Muscle layer of duodenum (tissue), 2 donors: ENCODE results near the gene HIPK2.
A peak's percentile ranks its signal among the peaks of the same experiment; 100 is the strongest.

Experiments
- H3K27ac ChIP-seq: one replicate; pipeline ENCODE4 v1.7.0; 2013; ENCODE audit warnings: mild to moderate bottlenecking, low read length
- H3K27me3 ChIP-seq: one replicate; pipeline ENCODE4 v1.7.0; 2013; ENCODE audit warnings: low read depth, mild to moderate bottlenecking, control low read depth, low read length
- H3K36me3 ChIP-seq, 2 donors: one replicate each; pipeline ENCODE4 v1.7.0; 2013; ENCODE audit warnings: low read length in 2 of 2, control low read depth in 1 of 2, mild to moderate bottlenecking in 1 of 2; ENCODE audit not compliant: insufficient read depth in 2 of 2, control insufficient read depth in 1 of 2
- H3K4me1 ChIP-seq, 2 donors: one replicate each; pipeline ENCODE4 v1.7.0; 2013; ENCODE audit warnings: low read length in 2 of 2, mild to moderate bottlenecking in 2 of 2, control low read depth in 1 of 2, moderate library complexity in 1 of 2; ENCODE audit not compliant: insufficient read depth in 2 of 2, control insufficient read depth in 1 of 2
- H3K4me3 ChIP-seq, 2 donors: one replicate each; pipeline ENCODE4 v1.7.0; 2013; ENCODE audit warnings: low read length in 2 of 2, low read depth in 1 of 2, mild to moderate bottlenecking in 1 of 2
- H3K9me3 ChIP-seq, 2 donors: one replicate each; pipeline ENCODE4 v1.7.0; 2013; ENCODE audit warnings: low read length in 2 of 2, control low read depth in 1 of 2, mild to moderate bottlenecking in 1 of 2; ENCODE audit not compliant: control insufficient read depth in 1 of 2
- donor health status: healthy.

HIPK2 gene

GRCh38 chr7:139654276-139655181 is 123.3 kb downstream of the HIPK2 start:
- no peak overlapping the region for H3K27ac ChIP-seq
- H3K9me3 ChIP-seq: no peaks in the 10 kb centered on the region
- H3K36me3 ChIP-seq: no peaks in the 10 kb centered on the region
- no peaks in the 10 kb centered on the region for H3K27me3 ChIP-seq
- peaks cover 6 to 7% of the 10 kb centered on the region in 2 donors for H3K4me1 ChIP-seq
- no peak overlapping the region for H3K4me3 ChIP-seq

GRCh38 chr7:139651914-139652313 is 125.9 kb downstream of the HIPK2 start:
- H3K4me1 ChIP-seq: peaks cover 4 to 11% of the 10 kb centered on the region in 2 donors
- no peaks in the 10 kb centered on the region for H3K9me3 ChIP-seq
- H3K27ac ChIP-seq: no peak overlapping the region
- H3K36me3 ChIP-seq: no peaks in the 10 kb centered on the region
- H3K27me3 ChIP-seq: no peaks in the 10 kb centered on the region
- no peak overlapping the region for H3K4me3 ChIP-seq

DNA sequence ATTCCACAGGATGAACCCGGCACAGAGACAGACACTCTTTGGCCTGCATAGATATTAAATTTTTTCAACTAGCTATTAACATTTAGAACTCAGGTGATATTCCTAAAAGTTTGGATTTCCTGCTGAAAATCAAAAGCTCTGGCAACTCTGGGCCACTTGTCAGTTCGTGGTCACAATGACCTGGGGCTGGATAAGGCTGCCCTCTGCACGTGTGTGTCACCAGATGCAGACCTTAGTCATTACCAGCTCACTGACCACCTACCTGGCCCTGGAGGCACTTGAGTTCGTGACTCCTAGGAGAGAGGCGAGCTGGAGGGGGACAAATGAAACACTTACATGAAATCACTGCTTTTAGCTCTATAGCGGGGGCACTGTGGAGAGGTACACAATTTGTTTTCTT is 126.5 kb downstream of the HIPK2 start:
- Histone ChIP-seq H3K4me3 (no peak overlapping the region), H3K9me3 (no peaks in the 10 kb centered on the region), H3K36me3 (no peaks in the 10 kb centered on the region), H3K4me1 (peaks cover 9 to 11% of the 10 kb centered on the region in 2 donors), H3K27me3 (no peaks in the 10 kb centered on the region), H3K27ac (no peak overlapping the region)

- Histone ChIP-seq H3K27me3 (no peaks in the 10 kb centered on the region), H3K4me1 (peaks cover 11 to 13% of the 10 kb centered on the region in 2 donors), H3K36me3 (no peaks in the 10 kb centered on the region), H3K9me3 (no peaks in the 10 kb centered on the region), H3K27ac (no peak overlapping the region), H3K4me3 (no peak overlapping the region)
Observed at GRCh38 chr7:139650429-139651100, 127.2 kb downstream of the HIPK2 start.

GRCh38 chr7:139648941-139649425 is 128.8 kb downstream of the HIPK2 start:
- H3K27me3 ChIP-seq: no peaks in the 10 kb centered on the region
- H3K4me1 ChIP-seq: peaks cover 11 to 13% of the 10 kb centered on the region in 2 donors
- peak overlapping the region; percentile 25 for H3K27ac ChIP-seq
- peaks cover 0 to 7% of the 10 kb centered on the region in 2 donors for H3K36me3 ChIP-seq
- H3K4me3 ChIP-seq: no peak overlapping the region
- no peaks in the 10 kb centered on the region for H3K9me3 ChIP-seq

DNA sequence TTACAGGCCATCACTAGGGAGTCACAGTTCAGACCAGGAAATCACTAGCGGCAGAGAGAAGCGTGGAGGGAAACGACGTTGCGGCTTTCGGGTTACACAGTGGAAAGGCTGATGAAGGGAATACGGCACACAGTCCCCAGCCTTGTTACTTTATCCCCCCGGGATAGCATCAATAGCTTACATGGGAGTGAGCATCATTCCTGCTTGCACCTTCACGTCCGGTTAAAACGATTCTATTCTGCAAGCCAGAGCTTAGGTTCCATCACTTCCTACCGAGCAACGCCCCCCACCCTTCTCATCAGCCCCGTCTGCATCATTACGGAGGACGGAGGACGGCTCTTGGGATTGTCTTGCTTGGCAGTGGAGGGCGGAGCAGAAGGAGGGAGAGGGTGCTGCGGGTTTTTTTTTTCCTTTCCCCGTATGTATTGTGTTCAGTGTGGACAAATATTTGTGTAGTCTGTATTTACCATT is 129.4 kb downstream of the HIPK2 start:
- peaks cover 0 to 7% of the 10 kb centered on the region in 2 donors for H3K36me3 ChIP-seq
- no peak overlapping the region for H3K4me3 ChIP-seq
- no peaks in the 10 kb centered on the region for H3K27me3 ChIP-seq
- no peaks in the 10 kb centered on the region for H3K9me3 ChIP-seq
- peak overlapping the region; percentile 53 for H3K27ac ChIP-seq
- peaks cover 11 to 13% of the 10 kb centered on the region in 2 donors for H3K4me1 ChIP-seq

DNA sequence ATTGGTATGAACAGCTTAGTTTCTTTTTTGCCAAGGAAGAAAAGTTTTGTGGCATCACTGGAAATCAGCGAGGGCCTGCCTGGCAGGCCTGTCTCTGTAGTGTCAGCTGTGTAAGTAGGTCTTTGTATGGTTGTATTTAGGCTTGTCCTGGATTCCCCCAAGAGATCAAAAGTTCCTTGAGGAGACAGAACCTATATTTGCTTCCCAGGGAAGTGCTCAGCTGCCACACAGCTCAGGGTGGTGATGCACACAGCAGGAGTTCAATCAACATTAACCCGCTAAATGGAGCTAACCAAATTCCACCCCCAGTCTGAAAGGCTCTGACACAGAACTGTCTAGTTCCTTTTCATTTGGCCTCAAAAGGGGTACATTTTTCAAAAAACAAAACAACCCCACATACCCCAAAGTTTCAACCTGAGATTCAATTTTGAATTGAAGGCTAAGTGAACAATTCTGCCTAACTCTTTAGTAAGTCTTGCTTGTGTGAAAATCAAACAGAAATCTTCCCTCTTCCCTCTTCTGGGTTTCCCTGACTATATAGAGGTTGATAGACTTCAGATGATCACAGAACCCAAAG is 129.9 kb downstream of the HIPK2 start:
- Histone ChIP-seq H3K27me3 (no peaks in the 10 kb centered on the region), H3K4me3 (no peak overlapping the region), H3K4me1 (peaks cover 11 to 13% of the 10 kb centered on the region in 2 donors), H3K27ac (no peak overlapping the region), H3K9me3 (no peaks in the 10 kb centered on the region), H3K36me3 (peaks cover 0 to 7% of the 10 kb centered on the region in 2 donors)

DNA sequence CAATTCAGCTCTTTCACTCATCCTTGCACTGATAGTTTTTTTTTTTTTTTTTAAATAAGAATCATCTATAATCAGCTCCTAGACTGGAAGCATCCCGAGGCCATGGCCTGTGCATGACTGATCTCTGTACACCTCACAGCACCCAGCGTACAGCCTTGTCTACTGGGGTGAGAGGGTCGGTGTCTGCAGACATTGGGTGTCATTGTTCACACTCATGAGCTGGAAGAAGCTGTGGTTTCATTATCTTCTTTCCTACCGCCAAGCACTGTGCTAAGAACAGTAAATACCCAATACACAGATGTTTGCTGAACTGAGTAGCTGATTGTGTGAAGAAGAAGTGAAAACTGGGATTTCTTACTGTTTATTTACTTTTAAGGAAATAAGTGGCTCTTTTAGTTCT is 130.7 kb downstream of the HIPK2 start:
- Histone ChIP-seq H3K27me3 (no peaks in the 10 kb centered on the region), H3K27ac (no peak overlapping the region), H3K4me1 (peaks cover 6 to 13% of the 10 kb centered on the region in 2 donors)

DNA sequence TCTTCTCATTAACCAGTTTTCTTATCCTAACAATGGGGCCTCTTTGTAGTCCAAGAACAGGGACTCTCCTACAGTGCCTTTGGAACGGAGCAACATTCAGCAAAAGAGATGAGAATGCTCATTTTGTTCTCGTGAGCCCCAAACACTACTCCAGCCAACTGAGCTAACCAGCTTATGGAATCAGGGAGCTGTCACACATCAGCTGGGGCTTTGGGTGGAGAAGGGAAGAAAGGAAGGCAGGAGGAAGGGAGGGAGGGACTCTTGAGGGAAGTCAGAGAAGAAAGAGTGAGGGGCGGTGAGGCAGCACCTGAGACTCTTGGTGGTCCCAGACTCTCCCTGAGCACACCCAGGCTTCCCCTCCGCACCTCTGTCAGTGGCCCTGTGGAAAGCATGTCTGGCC is 131.2 kb downstream of the HIPK2 start:
- Histone ChIP-seq H3K9me3 (no peaks in the 10 kb centered on the region), H3K36me3 (peaks cover 0 to 7% of the 10 kb centered on the region in 2 donors), H3K4me3 (no peak overlapping the region), H3K27me3 (no peaks in the 10 kb centered on the region), H3K27ac (no peak overlapping the region), H3K4me1 (peaks cover 5 to 13% of the 10 kb centered on the region in 2 donors)

More for the DNA sequence above, 130.7 kb downstream of the HIPK2 start:
- Histone ChIP-seq H3K4me3 (no peak overlapping the region), H3K36me3 (peaks cover 0 to 7% of the 10 kb centered on the region in 2 donors), H3K9me3 (no peaks in the 10 kb centered on the region)

- no peaks in the 10 kb centered on the region for H3K27me3 ChIP-seq
- peaks cover 0 to 7% of the 10 kb centered on the region in 2 donors for H3K36me3 ChIP-seq
- peaks cover 5 to 13% of the 10 kb centered on the region in 2 donors for H3K4me1 ChIP-seq
- no peak overlapping the region for H3K27ac ChIP-seq
- H3K4me3 ChIP-seq: no peak overlapping the region
- no peaks in the 10 kb centered on the region for H3K9me3 ChIP-seq
Observed at GRCh38 chr7:139645572-139646523, 131.9 kb downstream of the HIPK2 start.
